HG03097 (cell line): ENCODE data around the gene ZMYND15.
"Not testable (repeated sequence)": the region's sequence is repeated elsewhere in the genome, so short reads cannot be mapped to it uniquely, and the experiment has no call there.

Source experiments
- ATAC-seq: cut with Tn5 transposase; IDR thresholded peaks from one replicate; pipeline ENCODE4 v1.9.1; 2021; ENCODE audit not compliant: unreplicated experiment, low FRiP score

The ZMYND15 gene, protein sequence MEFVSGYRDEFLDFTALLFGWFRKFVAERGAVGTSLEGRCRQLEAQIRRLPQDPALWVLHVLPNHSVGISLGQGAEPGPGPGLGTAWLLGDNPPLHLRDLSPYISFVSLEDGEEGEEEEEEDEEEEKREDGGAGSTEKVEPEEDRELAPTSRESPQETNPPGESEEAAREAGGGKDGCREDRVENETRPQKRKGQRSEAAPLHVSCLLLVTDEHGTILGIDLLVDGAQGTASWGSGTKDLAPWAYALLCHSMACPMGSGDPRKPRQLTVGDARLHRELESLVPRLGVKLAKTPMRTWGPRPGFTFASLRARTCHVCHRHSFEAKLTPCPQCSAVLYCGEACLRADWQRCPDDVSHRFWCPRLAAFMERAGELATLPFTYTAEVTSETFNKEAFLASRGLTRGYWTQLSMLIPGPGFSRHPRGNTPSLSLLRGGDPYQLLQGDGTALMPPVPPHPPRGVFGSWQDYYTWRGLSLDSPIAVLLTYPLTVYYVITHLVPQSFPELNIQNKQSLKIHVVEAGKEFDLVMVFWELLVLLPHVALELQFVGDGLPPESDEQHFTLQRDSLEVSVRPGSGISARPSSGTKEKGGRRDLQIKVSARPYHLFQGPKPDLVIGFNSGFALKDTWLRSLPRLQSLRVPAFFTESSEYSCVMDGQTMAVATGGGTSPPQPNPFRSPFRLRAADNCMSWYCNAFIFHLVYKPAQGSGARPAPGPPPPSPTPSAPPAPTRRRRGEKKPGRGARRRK

DNA sequence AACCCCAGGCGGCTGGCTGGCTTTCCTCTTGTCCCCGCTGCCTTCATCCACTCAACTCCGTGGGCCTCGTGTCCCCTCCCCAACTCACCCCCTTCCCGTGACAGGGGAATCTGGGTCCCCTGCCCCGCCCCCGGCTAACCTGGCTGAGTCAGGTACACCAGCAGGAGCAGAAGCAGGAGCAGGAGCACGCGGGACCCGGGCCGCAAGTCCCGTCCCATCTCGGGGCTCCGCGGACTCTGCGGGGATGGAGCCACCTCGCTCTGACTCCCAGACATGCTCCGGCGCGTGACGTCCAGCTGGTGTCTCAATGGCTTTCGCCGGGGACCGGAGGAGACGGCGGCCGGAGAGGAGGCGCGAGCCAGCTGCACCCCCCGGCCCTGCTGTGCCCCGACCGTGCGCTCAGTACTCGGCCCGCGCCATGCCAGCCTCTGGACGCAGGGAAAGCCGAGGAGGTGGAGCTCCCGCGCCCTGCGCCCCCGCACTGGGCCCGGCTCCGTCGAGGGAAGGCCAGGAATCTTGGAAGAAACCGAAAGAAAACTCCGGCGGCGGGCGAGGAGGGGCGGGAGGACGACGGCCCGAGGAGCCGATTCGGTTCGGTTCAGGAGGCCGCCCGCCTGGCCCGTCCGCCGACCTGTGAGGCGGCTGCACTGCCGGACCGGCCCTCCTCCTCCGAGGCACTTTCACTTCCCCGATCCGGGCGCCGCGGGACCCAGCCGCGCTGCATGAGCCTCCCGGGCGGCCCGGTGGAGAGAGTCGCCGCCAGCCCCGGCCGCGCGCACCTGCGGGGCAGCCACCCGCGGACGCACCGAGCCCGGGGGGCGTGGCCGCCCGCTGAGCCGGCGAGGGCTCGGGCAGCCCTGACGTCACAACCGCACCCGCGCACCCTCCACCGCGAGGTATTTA is at the start of gene ZMYND15, which contains the start of gene CXCL16:
Gene ZMYND15 (plus strand): TSS at position 712 of the 903 bp plus-strand sequence. CDS start 716 bp downstream, outside the sequence.
Gene CXCL16 (minus strand): TSS at position 807 of the 903 bp plus-strand sequence. CDS start 589 bp downstream, at position 218.
- no peak for ATAC-seq

DNA sequence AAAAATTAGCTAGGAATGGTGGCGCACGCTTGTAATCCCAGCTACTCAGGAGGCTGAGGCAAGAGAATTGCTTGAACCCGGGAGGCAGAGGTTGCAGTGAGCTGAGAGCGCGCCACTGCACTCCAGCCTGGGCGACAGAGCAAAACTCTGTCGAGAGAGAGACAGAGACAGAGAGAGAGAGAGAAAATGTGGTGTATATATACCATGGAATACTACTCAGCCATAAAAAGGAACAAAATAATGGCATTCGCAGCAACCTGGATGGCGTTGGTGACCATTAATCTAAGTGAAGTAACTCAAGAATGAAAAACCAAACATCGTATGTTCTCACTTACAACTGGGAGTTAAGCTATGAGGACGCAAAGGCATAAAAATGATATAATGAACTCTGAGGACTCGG is 49.8 kb upstream of the ZMYND15 start:
- ATAC-seq = not testable (repeated sequence)

DNA sequence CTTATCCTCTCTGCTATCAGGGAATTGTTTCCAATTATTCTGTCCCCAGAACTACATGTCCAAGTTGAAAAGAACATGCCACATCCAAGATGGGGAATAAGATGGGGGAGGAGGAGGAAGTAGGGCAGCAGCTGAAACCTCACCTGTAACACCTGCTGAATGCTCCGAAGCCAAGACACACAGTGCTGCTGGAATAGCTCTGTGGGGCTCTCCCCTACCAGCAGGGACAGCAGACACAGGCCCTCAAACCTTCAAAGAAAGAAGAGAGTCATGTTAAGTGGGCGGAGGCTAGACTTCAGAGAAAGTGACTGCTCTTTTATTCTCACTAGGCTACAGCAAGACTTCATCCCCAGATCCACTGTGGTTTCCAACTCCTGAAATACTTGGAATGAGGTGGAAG is 48.9 kb upstream of the ZMYND15 start:
- no peak for ATAC-seq

DNA sequence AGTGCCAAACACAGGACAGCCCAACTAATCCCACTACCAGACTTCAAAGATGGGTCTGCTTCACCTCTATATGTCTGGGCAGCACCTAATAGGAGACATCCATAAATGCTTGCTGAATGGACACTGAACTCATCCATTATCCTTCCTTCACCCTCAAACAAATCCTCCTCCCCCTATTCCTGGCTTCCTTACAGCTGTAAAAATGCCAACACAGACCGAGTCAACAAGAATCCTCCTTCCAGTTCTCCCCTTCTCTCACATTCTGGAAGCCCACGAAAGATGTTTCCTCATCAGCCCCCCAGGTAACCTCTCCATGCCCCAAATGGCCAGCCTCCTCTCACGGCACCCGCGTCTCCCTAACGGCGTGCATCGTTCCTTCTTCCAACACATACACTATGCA is 47.9 kb upstream of the ZMYND15 start:
- no peak for ATAC-seq

DNA sequence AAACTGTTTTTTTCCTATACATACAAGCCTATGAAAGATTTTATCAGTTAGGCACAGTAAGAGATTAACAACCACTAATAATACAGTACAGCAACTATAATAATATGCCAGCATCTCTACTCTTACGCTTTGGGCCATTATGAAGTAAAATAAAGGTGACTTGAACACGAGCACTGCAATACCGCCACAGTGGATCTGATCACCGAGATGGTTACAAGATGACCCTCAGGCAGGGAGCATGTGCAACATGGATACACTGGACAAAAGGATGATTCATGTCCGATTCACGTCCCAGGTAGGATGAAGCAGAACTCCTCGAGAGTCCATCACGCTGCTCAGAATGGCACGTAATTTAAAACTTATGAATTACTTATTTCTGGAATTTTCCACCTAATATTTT is 46.2 kb upstream of the ZMYND15 start:
- no peak for ATAC-seq

DNA sequence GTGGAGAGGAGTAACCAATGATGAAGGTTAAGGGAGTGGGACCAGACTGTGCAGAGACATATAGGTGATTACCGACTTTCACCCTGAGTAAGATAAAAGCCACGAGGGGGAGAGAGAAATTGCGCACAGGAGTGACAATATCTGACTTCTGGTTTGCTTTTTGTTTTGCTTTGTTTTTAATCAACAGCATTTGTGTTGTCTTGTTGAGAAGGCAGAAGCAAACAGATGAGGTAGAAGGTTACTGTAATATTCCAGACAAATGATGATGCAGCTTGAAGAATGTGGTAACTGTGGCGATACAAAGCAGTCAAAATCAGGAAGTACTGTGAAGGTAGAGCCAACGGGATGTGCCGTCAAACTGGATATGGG is 43.2 kb upstream of the ZMYND15 start:
- no peak for ATAC-seq

DNA sequence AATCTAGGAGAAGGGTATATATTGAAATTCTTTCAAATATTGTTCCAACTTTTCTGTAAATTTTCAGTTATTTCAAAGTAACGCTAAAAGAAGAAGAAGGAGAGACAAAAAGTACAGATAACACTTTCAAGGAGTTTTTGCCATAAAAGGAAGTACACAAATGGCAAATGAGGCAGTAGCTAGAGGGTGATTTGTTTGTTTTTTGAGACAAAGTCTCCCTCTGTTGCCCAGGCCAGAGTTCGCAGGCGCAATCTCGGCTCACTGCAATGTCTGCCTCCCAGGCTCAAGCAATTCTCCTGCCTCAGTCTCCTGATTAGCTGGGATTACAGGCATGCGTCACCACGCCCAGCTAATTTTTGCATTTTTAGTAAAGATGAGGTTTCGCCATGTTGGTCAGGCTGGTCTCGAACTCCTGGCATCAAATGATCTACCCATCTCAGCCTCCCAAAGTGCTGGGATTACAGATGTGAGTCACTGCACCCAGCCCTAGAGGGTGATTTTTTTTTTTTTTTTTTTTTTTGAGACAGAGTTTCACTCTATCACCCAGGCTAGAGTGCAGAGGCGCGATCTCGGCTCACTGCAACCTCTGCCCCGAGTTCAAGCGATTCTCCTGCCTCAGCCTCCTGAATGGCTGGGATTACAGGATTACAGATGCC is 40.1 kb upstream of the ZMYND15 start:
- ATAC-seq = not testable (repeated sequence)

DNA sequence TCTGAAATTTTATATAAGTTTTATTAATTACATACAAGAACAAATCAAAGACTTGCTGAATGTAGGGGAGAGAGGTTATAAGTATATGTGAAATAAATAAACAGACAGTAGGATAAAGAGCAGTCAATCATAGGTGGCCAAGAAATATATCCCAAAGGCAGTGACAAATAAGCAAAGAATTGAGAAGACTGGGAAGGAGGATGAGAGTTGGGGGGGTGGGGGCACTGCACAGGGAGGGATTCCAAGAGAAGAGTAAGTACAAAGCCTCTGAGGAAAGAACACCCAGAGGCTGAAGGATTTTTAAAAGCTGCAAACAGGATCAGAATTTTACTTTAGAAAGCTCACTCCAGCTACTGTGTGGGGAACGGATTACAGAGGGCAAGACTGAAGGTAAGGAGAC is 38.5 kb upstream of the ZMYND15 start:
- no peak for ATAC-seq

DNA sequence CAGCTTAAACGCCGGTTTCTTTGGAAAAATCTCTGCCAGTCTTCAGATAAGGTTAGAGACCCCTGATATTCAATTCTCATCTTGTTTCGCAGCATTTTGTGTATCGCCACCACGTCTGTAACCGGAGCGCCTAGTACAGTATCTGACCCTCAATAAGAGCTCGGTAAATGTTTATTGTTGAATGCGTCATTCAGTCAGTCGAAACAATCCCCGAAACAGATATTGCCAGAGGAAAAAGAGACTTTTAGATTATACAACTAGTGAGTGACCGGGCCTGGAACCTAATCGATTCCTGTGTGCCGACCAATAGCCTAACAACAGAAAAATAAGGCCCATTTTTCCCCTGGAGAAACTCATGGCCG is 36.3 kb upstream of the ZMYND15 start:
- ATAC-seq = no peak

DNA sequence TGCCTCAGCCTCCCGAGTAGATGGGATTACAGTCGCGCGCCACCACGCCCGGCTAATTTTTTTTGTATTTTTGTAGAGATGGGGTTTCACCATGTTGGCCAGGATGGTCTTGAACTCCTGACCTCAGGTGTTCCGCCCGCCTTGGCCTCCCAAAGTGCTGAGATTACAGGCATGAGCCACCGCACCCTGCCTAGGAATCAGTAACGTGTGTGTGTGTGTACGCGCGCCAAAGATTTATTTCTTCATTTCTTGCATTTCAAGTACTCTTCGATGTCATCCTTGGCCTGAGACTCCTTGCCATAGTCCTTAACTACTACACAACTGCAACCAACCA is 35.1 kb upstream of the ZMYND15 start:
- not testable (repeated sequence) for ATAC-seq

DNA sequence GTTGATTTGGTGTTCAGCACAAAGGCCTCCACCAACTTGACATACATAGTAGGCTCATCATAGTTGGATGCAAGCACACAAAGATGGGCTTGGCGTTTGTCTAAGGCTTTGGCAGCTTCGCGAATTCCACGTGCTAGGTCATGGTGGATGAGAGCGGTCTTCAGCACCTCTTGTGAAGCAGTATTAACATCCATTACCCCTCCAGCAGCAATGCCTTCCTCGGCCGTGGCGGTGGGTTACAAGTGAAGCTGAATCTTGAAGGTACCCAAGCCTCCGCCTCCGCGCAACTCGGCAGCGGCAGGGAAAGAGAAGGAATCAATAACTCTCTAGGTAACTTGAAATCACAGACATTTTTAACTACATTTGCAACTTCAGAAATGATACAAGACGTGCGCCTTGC is 34.6 kb upstream of the ZMYND15 start:
- no peak for ATAC-seq

DNA sequence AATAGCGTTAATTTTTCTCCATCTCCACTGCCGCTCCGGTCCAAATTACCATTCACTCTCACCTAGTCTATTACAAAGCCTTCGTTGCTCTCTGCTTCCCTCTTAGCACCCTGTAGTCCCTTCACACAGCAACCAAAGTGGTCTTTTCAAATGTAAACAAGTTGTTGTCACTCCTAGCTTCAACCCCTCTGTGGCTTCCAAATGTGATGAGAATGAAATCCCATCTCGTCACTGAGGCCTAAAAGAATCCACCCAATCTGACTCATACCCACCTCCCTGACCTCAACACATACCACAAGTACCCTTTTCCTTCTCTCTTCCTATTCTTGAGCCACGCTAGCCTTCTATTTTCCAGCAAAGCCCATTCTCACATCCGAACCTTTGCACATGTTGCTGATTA is 33.5 kb upstream of the ZMYND15 start:
- no peak for ATAC-seq

DNA sequence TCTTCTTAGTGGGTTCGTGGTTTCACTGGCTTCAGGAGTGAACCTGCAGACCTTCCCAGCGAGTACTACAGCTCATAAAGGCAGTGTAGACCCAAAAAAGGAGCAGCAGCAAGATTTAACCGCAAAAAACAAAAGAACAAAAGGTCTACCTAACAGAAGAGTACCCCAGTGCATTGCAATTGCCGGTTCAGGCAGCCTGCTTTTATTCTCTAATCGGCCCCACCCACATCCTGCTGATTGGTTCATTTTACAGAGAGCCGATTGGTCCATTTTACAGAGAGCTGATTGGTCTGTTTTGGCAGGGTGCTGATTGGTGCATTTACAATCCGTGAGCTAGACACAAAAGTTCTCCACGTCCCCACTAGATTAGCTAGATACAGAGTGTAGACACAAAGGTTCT is 31.2 kb upstream of the ZMYND15 start:
- no peak for ATAC-seq

DNA sequence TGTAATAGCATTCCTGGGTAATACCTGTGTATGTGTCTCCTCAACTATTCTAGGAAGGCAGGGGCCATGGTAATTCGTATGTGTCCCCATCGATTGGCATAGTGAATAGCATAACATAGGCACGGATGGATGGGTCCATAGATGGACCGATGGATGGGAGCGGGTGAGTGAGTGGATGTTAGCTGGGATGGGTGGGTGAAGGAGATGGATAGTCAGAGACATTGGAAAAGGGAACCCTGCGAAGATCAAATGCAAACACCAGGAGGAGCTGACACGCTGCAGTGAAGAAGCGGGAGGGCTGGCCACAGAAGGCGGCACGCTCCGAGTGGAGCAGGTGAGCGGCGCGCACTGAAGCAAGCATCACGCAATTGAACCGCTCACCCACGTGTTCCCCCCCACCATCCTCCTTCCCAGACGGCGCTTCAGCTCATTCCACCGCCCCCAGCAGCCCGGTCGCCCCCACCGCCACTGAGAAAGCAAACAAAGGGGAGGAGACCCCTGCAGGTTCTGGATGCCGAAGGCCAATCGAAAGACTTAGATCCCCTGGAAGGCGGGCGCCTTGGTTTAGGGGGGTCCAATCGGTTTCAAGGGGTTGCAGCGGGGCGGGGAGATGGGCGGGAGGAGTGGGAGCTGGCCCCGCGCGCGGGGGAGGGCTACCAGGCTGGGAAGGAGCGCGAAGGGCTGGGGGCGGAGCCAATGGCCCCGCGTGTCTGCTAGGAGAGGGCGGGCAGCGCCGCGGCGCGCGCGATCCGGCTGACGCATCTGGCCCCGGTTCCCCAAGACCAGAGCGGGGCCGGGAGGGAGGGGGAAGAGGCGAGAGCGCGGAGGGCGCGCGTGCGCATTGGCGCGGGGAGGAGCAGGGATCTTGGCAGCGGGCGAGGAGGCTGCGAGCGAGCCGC is 29.6 kb upstream of the ZMYND15 start, which contains the start of gene ARRB2:
Gene ARRB2 (plus strand): TSS at position 839 of the 899 bp plus-strand sequence. CDS start 90 bp downstream, outside the sequence.
- peak; percentile 78 for ATAC-seq

DNA sequence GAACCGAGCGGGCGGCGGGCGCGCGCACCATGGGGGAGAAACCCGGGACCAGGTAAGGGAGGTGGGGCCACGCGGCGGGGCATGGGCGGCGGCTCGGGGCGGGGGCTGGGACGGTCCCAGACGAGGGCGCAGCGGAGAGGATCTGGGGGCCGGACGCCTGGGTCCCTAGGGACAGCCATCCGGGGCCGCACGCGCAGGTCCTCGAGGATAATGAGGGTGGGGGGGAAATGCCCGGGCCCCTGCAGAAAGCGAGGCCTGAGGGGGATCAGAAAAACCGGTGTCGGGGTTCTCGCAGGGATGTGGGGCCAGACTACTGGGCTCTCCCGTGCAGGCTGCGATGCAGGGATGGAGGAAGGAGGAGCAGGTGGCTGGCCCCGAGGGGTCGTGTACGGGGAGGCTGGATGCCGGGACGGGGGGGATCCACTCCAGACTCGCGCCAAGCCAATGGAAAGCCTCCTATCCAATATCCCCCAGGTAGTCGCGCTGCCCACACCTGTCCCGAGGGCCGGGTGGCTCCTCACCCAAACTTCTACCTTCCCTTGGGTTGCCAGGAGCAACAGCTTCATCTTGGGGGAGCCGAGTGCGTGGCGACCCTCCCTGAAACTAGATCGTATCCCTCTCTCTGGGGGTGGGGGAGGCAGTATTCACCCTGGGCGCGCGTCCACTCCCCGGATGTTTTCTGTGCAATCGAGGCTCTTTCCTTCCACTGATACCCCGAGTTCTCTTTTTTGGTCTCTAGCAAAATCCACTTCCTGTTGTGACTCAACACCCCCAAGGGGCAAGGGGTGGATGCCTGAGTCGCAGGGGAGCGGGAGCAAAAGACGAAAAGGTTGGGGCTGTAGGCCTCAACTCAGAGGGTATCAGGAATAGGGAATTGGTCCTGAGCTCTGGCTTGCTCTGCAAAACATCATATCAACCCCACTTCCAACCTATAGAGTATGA is 28.7 kb upstream of the ZMYND15 start:
- ATAC-seq = peak; percentile 14

DNA sequence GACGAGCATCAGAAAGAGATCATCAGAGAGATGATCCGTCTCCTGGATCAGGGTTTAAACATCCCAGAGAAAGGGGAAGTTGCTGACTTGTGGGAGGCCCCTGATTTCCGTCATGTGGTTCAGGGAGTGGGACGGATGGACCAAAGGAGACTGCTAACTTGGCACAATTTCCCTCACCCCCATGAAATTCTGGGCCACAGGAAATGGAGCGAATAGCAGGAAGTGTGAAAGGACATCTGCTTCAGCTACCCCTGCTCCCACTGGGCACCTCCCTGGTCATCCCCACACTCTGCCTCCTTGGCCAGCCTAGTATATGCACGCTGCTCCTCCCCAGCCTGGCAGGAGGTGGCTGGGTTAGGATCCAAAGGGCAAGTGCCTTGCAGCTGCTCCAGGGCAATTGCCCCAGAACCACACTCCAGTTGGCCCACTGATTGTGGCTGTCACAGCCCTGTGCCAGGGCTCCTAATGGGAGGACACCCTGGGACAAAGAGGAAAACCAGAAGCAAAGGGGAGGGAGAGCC is 27.9 kb upstream of the ZMYND15 start:
- ATAC-seq = no peak

DNA sequence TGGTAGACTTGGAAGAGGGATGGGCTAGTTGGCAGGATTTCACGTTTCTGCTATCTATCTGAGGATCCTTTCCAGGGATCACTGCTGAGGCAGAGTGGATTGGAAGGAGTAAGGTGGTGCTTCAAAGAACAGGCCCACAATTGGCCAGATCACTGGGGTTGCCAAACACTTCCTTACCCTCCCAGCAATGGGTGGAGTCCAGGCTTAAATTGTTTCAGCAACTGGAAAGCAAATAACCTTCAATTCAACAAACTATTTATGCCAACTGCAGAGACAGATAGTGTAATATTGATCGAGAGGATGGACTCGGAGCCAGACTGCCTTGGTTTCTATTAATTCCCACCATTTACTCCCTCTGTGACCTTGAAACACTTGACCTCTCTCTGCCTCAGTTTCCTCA is 27.1 kb upstream of the ZMYND15 start:
- no peak for ATAC-seq
